ENCODE data around the gene CCDC51.
"Not testable (repeated sequence)": the region's sequence is repeated elsewhere in the genome, so short reads cannot be mapped to it uniquely, and the experiment has no call there.

Gene CCDC51

DNA sequence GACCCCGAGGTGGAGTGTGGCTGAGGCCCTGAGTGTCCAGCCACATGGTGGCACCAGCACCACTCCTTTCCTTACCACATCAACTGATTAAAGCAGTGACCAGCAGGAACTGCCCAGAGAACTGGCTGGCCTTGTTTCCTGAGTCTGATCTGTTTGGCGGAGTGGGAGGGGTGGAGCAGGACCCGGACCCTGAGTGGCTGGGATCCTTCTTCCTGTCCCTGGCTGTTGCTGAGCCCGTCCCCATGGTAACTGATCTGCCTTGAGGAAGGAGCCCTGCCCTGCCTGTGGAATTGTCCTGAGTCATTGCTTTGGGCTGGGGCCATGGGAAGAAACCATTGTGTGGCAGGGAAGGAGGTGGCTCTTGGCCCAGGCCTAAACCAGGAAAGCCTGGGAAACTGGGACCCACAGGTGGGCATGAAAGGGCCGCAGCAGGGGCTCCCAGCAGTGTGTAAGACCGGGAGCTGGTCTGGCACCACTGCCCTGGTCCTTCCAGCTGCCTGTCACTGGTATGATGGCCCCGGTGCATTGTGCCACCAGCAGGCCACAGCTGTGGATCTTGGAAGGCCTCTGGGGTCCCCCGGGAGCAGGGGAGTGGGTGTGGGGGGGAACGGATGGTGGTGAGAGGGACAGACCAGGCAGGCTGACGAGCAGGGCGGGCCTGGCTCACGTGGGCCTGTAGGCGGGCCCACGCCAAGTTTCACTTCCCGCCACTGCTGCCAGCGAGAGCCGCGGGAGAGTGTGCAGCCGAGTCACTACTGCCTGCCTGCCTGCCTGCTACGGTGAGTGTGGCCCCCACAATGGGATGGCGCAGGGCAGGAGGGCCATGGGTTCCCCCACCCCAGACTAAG lies 25.8 kb upstream of the CCDC51 start:
- DNase-seq (ENCODE audit: low read depth): peak; percentile 100

DNA sequence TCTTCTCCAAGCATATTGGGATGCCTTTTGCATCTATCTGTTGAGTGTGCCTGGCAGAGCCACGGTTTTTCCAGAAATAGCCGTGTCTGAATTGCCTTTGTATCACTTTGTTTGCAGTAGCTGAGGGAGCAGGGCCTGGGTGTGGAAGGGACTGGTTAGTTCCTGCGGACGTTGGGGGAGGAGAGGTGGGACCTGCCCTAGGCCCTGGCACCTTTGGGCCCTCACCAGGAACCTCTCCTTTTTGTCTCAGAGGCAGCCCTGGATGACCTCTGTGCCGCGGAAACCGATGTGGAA lies 25.3 kb upstream of the CCDC51 start:
- DNase-seq (ENCODE audit: low read depth): no peak

DNA sequence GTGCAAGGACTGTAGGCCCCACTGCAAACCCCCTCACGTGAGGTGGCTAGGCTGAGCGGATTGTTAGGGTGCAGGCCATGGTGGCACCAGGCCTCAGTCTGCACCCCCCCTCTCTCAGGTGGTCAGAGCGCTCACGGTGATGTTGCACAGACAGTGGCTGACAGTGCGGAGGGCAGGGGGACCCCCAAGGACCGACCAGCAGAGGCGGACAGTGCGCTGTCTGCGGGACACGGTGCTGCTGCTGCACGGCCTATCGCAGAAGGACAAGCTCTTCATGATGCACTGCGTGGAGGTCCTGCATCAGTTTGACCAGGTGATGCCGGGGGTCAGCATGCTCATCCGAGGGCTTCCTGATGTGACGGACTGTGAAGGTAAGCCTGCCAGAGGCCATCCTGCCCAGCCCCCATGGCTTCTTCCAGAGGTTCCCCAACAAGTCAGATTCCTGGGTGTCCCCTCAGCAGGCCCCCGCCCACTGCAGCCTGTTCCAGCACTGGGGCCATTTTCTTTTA lies 24.8 kb upstream of the CCDC51 start:
- DNase-seq (ENCODE audit: low read depth): no peak

DNA sequence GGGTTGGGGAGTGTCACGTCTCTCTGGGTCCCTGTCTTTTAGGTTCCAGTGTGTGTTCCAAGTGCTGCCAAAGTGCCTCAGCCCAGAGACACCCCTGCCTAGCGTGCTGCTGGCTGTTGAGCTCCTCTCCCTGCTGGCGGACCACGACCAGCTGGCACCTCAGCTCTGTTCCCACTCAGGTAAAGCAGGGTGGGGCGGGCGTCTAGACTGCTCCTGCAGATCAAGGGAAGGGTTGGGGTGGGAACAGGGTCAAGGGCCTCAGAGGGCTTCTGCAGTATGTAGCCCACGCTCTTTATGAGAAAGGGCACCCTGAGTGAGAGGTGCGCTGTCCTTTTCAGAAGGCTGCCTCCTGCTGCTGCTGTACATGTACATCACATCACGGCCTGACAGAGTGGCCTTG lies 23.8 kb upstream of the CCDC51 start:
- no peak for DNase-seq (ENCODE audit: low read depth)

DNA sequence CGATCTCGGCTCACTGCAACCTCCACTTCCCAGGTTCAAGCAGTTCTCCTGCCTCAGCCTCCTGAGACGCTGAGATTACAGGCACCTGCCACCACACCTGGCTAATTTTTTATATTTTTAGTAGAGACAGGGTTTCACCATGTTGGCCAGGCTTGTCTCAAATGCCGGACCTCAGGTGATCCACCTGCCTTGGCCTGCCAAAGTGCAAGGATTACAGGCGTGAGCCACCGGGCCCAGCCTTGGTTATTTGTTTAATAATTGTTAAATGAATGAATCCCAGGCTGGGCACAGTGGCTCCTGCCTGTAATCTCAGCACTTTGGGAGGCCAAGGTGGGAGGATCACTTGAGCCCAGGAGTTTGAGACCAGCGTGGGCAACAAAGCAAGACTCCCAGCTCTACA lies 21.8 kb upstream of the CCDC51 start:
- DNase-seq (ENCODE audit: low read depth): not testable (repeated sequence)

DNA sequence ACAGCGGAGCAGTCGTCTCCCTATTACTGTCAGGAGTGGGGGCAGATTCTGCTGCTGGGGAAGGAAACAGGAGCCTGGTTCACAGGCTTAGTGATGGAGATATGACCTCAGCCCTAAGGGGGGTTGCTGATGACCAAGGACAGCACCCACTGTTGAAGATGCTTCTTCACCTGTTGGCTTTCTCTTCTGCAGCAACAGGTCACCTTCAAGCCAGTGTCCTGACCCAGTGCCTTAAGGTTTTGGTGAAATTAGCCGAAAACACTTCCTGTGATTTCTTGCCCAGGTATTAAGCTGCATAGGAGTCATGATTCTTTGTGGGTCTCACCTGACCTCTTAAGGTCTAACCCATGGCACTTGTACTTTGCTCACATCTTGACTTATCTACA lies 20.6 kb upstream of the CCDC51 start:
- DNase-seq (ENCODE audit: low read depth): no peak

DNA sequence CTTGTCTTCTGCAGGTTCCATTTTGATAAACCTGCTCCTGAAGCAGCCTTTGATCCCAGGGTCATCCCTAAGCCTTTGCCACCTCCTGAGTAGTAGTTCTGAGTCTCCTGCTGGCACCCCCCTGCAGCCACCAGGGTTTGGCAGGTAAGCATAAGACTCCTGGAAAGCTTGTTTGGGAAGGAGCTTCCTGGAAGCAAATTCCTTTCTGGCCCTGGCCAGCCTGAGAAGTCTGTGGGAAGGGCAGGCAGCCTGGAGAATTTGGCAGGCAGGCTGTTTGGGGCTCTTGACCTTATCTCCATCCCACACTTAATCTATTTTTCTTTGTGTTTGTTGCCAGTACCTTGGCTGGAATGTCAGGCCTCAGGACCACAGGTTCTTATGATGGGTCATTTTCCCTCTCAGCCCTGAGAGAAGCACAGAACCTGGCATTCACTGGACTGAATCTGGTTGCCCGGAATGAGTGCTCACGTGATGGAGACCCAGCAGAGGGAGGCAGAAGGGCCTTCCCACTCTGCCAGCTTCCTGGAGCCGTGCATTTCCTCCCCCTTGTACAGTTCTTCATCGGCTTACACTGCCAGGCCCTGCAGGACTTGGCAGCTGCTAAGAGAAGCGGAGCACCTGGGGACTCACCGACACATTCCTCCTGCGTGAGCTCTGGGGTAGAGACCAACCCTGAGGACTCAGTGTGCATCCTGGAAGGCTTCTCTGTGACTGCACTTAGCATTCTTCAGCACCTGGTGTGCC lies 20.0 kb upstream of the CCDC51 start:
- no peak for DNase-seq (ENCODE audit: low read depth)

DNA sequence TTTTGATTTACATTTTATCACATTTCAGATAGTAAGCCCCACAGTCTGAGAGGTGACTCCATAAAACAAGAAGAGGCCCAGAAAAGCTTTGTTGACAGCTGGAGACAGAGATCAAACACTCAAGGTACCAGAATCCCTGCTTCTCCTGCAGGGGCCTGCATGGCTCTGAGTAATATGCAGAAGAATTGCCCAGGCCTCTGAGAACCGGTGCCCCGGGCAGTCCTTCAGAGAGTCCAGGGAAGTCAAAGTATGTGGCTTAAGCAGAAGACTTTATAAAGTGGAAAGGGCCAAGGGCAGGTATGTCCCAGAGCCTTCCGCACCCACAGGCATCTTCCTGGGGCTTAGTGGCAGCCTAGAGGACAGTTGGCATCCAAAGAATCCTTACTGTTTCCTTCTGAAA lies 19.4 kb upstream of the CCDC51 start:
- DNase-seq (ENCODE audit: low read depth): no peak

DNA sequence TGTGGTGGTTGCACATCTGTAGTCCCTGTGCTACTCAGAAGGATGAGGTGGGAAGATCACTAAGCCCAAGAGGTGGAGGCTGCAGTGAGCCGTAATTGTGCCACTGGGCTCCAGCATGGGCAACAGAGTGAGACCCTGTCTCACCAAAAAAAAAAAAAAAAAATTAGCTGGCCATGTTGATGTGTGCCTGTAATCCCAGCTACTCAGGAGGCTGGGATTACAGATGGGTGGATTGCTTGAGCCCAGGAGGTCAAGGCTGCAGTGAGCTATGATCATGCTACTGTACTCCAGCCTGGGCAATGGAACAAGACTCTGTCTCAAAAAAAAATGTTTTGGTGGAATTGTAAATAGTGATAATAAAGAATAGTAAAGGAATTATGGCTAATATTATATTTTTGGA lies 16.5 kb upstream of the CCDC51 start:
- DNase-seq (ENCODE audit: low read depth): no peak

DNA sequence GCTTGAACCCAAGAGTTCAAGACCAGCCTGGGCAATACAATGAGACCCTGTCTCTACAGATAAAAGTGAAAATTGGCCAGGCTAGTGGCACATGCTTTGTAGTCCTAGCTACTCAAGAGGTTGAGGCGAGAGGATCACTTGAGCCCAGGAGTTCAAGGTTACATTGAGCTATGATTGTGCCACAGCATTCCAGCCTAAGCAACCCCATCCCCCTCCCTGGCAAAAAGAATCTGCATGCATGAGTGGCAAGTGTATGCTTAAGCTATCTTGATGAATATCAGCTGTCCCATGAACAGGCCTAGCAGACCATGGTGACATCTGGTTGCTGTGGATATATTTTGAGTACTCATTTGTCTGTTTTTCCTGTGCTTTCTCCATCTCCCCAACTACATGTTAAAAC lies 11.4 kb upstream of the CCDC51 start:
- no peak for DNase-seq (ENCODE audit: low read depth)

DNA sequence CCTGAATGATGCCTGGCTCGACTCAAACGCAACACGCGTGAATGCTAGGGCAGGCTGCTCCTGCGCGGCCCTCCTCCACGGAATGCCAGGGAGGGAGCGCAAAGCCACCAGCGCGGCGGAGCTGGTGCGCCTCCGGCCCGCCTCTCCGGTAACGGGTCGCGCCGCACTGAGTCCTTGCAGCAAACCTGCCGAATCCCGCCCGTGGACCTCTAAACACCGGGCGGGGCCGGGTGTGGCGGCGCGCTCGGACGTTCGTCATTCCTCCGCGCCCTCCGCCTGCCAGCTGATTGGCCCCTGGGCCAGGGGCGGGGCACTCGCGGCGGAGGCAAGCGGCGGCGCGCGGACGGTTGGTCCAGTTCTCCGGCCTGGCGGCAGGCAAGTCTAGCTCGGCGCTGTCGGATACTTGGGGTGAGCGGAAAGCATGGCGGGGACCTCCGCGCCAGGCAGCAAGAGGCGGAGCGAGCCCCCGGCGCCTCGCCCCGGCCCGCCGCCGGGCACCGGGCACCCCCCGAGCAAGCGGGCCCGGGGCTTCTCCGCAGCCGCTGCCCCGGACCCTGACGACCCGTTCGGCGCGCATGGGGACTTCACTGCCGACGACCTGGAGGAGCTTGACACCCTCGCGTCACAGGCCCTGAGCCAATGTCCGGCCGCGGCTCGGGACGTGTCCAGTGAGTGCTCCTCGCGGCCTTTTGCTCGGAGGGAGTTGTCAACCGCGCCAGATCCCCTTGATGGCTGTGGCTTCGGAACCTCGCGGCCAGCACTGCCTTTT lies 6.7 kb upstream of the CCDC51 start, which contains the start of gene ATRIP:
TSS of gene ATRIP (plus strand) at position 313 of the 769 bp plus-strand sequence. CDS start at position 422, 109 bp downstream.
- DNase-seq (ENCODE audit: low read depth): peak; percentile 91

DNA sequence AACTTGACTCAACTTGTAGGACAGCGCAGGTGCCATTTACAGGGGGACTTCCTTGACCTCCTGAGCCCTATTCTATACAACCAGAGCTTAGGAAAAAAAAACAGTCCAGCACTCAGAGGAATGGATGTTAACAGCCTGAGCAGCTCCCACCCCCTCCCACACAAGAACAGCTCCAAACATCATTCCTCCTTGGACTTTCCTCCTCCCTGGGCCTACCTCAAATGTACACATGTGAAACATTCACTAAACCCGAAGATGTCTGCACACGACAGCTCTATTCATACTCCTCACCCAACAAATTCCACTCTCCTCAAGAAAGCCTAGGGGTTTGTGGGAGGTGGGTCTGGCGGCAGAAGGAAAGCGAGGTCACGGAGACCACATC lies 6.1 kb upstream of the CCDC51 start:
- DNase-seq (ENCODE audit: low read depth): no peak

DNA sequence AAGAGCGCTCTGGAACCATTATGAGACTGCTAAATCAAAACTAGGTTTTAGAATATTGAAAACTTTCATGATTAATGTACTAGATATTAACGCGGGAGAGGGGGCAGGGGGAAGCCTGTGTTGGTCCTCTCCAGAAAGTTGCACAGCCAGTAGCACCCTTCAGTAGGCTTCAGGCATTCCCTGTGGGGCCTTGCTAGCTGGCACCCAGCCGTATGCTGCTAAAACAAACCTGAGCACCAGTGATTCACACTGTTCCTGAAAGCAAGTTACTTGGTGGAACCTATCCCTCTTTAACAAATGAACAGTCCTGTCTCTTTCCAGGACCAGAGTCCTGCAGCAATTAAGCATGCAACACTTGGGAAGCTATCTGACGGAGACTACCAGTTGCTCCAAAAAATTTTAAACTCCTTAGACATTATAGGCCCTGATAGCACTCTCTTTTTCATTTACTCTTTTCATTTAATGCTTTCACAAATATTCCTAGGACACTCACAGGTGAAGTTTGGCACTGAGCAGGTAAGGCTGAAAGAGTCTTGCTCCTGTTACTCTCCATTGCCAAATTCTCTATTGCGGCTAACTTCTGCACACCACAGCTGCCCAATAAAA lies 5.5 kb upstream of the CCDC51 start:
- no peak for DNase-seq (ENCODE audit: low read depth)

DNA sequence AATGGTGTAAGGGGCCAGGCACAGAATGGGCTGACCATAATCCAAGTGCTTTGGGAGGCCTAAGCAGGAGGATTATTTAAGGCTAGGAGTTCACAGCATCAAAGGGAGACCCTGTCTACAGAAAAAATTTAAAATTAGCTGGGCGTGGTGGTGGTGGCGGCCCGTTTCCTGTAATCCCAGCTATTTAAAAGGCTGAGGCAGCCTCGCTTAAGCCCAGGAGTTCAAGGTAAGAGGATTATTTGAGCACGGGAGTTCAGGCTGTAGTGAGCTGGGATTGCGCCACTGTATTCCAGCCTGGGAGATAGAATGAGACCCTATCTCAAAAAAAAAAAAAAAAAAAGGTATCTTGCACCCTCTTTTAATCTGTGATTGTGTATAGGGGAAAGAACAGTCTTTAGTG lies 2.0 kb upstream of the CCDC51 start:
- DNase-seq (ENCODE audit: low read depth): no peak

DNA sequence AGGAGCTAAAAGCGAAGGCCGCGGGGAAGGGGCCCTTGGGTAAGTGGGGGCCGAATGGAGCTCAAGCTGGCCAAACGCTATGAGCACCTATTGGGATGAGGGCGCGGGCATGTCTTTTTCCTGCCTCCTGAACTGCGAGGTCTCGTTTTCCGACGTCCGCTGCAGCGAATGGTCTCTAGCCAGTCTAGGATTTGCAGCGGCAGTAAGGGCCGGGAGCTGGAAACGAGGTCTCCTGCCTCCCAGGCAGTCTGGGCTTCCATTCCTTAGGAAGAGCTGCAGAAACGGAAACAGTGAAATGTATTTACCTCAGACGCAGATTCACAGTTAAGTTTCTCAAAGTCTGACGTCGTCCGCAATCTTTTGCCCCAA lies 655 bp upstream of the CCDC51 start:
- DNase-seq (ENCODE audit: low read depth): peak; percentile 36

DNA sequence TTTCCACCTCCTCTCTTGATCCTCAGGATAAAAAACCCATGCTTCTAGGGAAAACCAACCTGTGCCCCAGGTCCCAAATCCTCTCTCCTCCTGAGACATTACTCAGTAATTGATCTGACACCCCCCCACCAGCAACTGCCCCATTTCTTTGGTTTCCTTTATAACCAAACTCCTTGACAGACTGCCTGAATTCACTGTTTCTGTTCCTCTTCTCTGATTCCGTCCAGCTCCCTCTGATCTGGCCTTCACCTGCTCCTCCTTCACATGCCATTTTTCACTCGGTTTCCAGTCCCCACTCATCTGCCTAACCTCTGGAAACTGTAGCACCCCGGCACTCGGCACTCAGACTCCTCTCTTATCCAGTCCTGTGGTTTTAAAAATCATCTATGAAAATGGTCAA lies 2.1 kb downstream of the CCDC51 start:
- DNase-seq (ENCODE audit: low read depth): no peak

DNA sequence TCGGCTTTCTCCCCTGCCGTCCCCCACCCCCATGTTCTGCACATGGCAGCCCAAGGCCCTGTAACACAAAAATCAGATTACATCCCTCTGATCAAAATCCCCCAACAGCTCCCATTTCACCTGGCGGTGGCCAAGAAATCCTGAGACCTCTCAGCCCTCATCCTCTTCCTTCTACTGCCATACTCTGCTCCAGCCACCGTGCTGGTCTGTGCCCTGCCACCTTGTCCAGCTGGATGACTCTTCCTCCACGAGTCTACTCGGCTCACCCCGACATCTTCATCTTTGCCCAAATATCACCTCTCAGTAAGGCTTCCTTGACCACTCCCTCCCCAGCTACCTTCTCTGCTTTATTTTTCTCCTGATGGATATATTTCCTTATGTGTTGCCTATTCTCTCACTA lies 3.1 kb downstream of the CCDC51 start:
- no peak for DNase-seq (ENCODE audit: low read depth)

DNA sequence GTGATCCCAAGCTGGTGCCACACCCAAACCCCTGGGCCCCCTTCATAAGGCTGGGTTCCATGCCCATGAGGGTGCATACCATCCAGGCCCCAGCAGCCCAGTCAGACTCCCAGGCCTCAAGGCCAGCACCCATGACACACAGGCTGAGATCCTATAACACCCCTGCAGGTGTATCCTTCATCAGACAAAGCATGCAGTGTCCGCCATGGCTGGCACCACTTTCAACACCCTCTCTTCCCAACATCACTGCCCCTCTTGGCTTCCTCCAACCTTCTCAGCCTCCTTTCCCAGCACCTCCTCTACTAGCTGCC lies 3.5 kb downstream of the CCDC51 start:
- DNase-seq (ENCODE audit: low read depth): no peak

DNA sequence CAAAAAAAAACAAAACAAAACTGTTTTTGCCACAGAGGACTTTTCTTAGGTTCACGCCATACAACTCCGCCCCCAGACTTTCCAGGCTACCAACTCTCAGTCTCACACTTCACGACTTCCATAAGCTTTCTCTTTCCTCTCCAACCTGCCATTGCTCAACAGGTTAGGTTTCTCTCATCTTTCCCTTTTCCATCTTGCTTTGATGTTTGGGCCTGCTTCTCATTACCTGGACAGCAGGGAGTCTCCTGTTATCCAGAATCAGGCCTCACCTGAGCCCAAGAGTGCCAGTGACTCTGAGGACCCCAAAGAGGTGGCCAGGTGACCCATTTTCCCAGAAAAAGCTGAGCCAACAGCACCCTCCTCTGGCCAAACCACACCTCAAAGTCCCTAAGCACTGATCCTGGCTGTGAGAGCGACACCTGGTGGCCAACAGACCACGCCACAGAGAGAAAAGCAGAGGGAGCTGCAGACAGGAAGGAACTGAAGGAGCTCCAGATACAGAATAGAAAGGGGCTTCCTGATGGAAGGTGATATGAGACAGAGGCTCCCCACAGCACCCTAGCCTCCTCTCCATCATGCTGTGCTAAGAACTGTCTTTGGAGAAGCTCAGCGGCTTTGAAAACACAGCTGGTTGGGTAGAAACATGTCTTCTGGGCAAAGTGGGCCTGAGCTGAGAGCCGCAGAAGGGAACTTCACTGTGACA lies 4.0 kb downstream of the CCDC51 start:
- peak; percentile 78 for DNase-seq (ENCODE audit: low read depth)

DNA sequence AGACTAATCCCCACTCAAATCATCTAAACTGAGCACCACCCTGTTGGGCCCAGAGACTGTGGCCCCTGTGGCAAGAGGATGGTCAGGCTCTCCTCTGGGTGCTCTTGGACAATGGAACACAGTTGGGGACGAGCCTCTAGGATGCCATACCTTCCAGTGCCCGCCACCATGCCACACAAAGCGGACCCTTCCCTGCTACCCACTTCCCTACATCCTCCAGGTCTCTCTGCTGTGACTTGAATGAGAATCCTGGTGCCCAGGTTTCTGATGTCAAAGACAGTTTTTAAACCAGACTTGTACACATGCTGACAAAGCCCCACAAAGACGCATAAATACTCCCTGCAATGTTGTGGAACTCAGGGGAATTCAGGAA lies 4.7 kb downstream of the CCDC51 start:
- DNase-seq (ENCODE audit: low read depth): no peak

DNA sequence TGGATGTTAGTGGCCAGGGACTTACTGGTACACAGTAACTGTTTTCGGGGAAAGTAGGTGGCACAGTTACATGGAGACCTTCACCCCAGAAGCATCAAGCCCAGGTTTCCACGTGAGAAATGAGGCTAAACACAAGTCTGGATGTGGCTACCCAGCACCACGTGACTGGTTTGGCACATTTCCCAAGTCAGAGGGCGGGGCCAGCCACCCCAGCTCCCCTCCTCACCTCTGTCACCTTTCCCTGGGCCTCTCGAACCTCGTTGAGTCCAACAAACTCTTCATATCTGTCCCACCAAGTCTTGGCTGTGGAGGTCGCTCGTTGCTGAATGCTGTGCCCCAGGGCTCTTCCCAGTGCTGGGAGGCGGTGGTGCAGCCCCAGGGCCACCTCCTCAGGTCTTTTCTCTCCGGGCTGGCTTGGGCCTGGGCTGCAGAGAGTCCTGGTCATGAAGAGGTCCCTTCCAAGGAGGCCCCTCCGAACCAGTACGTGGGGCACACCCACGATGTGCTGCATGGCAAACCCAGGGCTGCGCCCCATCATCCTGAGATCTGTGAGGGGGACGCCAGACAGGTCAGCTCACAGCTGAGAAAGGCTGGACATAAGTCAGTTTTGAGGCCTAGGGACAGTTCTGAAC lies 5.2 kb downstream of the CCDC51 start:
- no peak for DNase-seq (ENCODE audit: low read depth)

Measured in iris pigment epithelial cell (primary cell).